ENCODE measurements around the gene GNG12. TPM values are rescaled to one million over a fixed set of nuclear protein-coding genes. Genes with fewer than 3 reads are reported as not detected.

The GNG12 gene
- total RNA-seq, 2 donors from 2014 or later, result 77.1 to 131 TPM

GRCh38 chr1:67856921-67857320 lies 23.7 kb upstream of the GNG12 start:
- intact Hi-C loops (cut with DNase I), result loop anchor here (2.0 to 10.0 kb wide), 3 partner anchors 158 to 322 kb away; no protein-coding TSS in a partner anchor
- Histone ChIP-seq H3K36me3 (no peaks in the 10 kb centered on the region), H3K4me1 (no peaks in the 10 kb centered on the region), H3K27ac (no peak overlapping the region), H3K9me3 (no peaks in the 10 kb centered on the region), H3K9ac (ENCODE audit: low read depth in 2 of 2, low read length in 2 of 2) (no peak overlapping the region), H3K4me3 (no peak overlapping the region), H3K27me3 (no peaks in the 10 kb centered on the region)
- TF ChIP-seq, protein P1, sequence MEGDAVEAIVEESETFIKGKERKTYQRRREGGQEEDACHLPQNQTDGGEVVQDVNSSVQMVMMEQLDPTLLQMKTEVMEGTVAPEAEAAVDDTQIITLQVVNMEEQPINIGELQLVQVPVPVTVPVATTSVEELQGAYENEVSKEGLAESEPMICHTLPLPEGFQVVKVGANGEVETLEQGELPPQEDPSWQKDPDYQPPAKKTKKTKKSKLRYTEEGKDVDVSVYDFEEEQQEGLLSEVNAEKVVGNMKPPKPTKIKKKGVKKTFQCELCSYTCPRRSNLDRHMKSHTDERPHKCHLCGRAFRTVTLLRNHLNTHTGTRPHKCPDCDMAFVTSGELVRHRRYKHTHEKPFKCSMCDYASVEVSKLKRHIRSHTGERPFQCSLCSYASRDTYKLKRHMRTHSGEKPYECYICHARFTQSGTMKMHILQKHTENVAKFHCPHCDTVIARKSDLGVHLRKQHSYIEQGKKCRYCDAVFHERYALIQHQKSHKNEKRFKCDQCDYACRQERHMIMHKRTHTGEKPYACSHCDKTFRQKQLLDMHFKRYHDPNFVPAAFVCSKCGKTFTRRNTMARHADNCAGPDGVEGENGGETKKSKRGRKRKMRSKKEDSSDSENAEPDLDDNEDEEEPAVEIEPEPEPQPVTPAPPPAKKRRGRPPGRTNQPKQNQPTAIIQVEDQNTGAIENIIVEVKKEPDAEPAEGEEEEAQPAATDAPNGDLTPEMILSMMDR (IDR thresholded peaks at IDR 0.05), result no peak
- no peak for DNase-seq

- Histone ChIP-seq H3K4me1 (no peaks in the 10 kb centered on the region), H3K27ac (no peak overlapping the region), H3K9me3 (no peaks in the 10 kb centered on the region), H3K27me3 (no peaks in the 10 kb centered on the region), H3K36me3 (no peaks in the 10 kb centered on the region), H3K4me3 (no peak overlapping the region), H3K9ac (ENCODE audit: low read depth in 2 of 2, low read length in 2 of 2) (no peak overlapping the region)
- DNase-seq, result no peak
- TF ChIP-seq, protein P1 (IDR thresholded peaks at IDR 0.05), result no peak
- intact Hi-C loops (cut with DNase I), result loop anchor here (2.0 to 10.0 kb wide), 3 partner anchors 159 to 321 kb away; no protein-coding TSS in a partner anchor
Observed at GRCh38 chr1:67855961-67856360, 22.7 kb upstream of the GNG12 start.

DNA sequence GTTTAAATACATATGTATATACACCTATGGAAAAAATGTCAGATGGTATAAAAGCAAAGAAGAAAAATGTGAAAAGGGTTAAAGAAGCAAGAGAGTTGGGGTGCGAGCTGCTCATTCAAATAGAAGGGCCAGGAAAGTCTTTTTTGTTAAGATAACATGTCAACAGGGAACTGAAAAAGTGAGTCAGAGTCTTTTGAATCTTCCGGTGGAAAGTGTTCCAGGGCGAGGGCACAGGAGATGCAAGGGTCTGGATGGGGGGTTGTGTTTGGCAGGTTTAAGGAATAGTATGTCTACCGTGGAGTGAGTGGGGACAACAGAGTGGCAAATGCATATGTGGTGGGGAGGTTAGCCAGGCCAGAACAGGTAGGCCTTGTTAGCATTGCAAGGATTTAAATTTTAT lies 22.2 kb upstream of the GNG12 start:
- no peaks in the 10 kb centered on the region for H3K36me3 ChIP-seq
- no peak for DNase-seq
- no peak overlapping the region for H3K4me3 ChIP-seq
- TF ChIP-seq, protein P1 (IDR thresholded peaks at IDR 0.05), result no peak
- no peaks in the 10 kb centered on the region for H3K27me3 ChIP-seq
- no peak overlapping the region for H3K27ac ChIP-seq
- peaks cover 2% of the 10 kb centered on the region for H3K4me1 ChIP-seq
- no peak overlapping the region for H3K9ac ChIP-seq (ENCODE audit: low read depth in 2 of 2, low read length in 2 of 2)
- intact Hi-C loops (cut with DNase I), result loop anchor here (10.0 kb wide), 2 partner anchors 159 to 321 kb away; no protein-coding TSS in a partner anchor
- no peaks in the 10 kb centered on the region for H3K9me3 ChIP-seq

DNA sequence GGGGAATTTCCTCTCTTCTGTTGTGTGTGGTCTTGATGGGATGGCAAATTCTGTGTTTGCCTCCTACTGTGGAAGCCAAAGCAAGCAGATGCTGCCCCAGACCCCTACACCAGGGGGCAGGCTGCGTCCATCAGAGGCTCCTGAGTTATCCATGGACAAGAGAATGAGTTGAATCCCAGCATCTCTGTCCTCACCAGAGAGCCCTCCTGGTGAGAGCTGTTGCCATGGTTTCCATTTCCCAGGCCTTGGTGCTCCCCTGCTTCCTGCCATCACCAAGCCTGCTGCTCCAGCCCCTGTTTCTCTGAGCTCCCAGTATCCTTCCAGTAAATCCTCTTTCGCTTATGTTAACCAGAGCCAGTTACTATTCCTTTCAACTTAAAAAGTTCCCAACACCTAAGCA lies 20.4 kb upstream of the GNG12 start:
- H3K4me3 ChIP-seq, result no peak overlapping the region
- DNase-seq, result peak; percentile 62
- H3K9me3 ChIP-seq, result no peaks in the 10 kb centered on the region
- peaks cover 4% of the 10 kb centered on the region for H3K4me1 ChIP-seq
- TF ChIP-seq, protein P1 (IDR thresholded peaks at IDR 0.05), result peak; percentile 63
- H3K9ac ChIP-seq (ENCODE audit: low read depth in 2 of 2, low read length in 2 of 2), result no peak overlapping the region
- intact Hi-C loops (cut with DNase I), result loop anchor here (5.0 to 10.0 kb wide), 3 partner anchors 161 to 489 kb away; no protein-coding TSS in a partner anchor
- no peaks in the 10 kb centered on the region for H3K27me3 ChIP-seq
- no peak overlapping the region for H3K27ac ChIP-seq
- no peaks in the 10 kb centered on the region for H3K36me3 ChIP-seq

- no peak overlapping the region for H3K9ac ChIP-seq (ENCODE audit: low read depth in 2 of 2, low read length in 2 of 2)
- TF ChIP-seq, protein P1 (IDR thresholded peaks at IDR 0.05), result no peak
- no peaks in the 10 kb centered on the region for H3K9me3 ChIP-seq
- no peaks in the 10 kb centered on the region for H3K36me3 ChIP-seq
- intact Hi-C loops (cut with DNase I), result loop anchor here (5.0 to 10.0 kb wide), 3 partner anchors 163 to 491 kb away; no protein-coding TSS in a partner anchor
- H3K4me3 ChIP-seq, result no peak overlapping the region
- H3K4me1 ChIP-seq, result peaks cover 4% of the 10 kb centered on the region
- H3K27me3 ChIP-seq, result no peaks in the 10 kb centered on the region
- no peak overlapping the region for H3K27ac ChIP-seq
- DNase-seq, result no peak
Observed at GRCh38 chr1:67851800-67852199, 18.5 kb upstream of the GNG12 start.
